Chondrocyte (in vitro differentiated cells): ENCODE results near the gene VPS41. TPM values are rescaled to one million over a fixed set of nuclear protein-coding genes. Genes with fewer than 3 reads are reported as not detected.

Source experiments
- DNase-seq: peaks from one replicate; pipeline ENCODE4 v3.0.0; 2021; ENCODE audit warnings: mixed read lengths, low spot score
- H3K27ac Mint-ChIP-seq: one replicate; pipeline ENCODE4 v1.8.0; 2021; ENCODE audit warnings: mild to moderate bottlenecking, moderate library complexity, mixed read lengths; ENCODE audit not compliant: unreplicated experiment
- H3K27me3 Mint-ChIP-seq: 2 replicates; pipeline ENCODE4 v1.8.0; 2021; ENCODE audit warnings: low read depth, mixed read lengths
- H3K36me3 Mint-ChIP-seq: 2 replicates; pipeline ENCODE4 v1.8.0; 2021; ENCODE audit warnings: low read depth, mixed read lengths
- H3K4me1 Mint-ChIP-seq: 2 replicates; pipeline ENCODE4 v1.8.0; 2021; ENCODE audit warnings: low read depth, mild to moderate bottlenecking, mixed read lengths
- H3K4me3 Mint-ChIP-seq: one replicate; pipeline ENCODE4 v1.8.0; 2021; ENCODE audit warnings: mild to moderate bottlenecking, moderate library complexity, mixed read lengths; ENCODE audit not compliant: unreplicated experiment
- H3K9me3 Mint-ChIP-seq: 2 replicates; pipeline ENCODE4 v1.8.0; 2021; ENCODE audit warnings: low read depth, mixed read lengths
- long read RNA-seq: library from polyadenylated mRNA; stranded (forward); transcript quantifications from one replicate; pipeline ENCODE4 v2.0.0, GENCODE V29; 2021
- total RNA-seq: library from RNA; stranded (reverse); gene quantifications from 3 replicates; pipeline ENCODE4 v1.2.1, GENCODE V29; 2021
- TF ChIP-seq, protein P1 (sequence below): fragments of 200-600 bp; sonication (generic); IDR thresholded peaks from 2 replicates; pipeline ENCODE4 v1.5.0; 2021; ENCODE audit warnings: antibody characterized with exemption, mild to moderate bottlenecking, moderate library complexity

VPS41 gene
- 83.9 to 108 TPM (median 84.0 TPM) in 3 replicates for total RNA-seq
- long read RNA-seq, full-length matches to known transcripts = 98 of 120 reads
- long read RNA-seq, partial matches to known transcripts = 4 of 120 reads
- long read RNA-seq, other reads (novel, unspliced or antisense) = 18 of 120 reads

- Mint-ChIP-seq H3K27me3 (no peaks in the 10 kb centered on the region), H3K4me1 (peaks cover 29% of the 10 kb centered on the region), H3K9me3 (no peaks in the 10 kb centered on the region), H3K36me3 (no peaks in the 10 kb centered on the region), H3K4me3 (peak within 1 kb of the TSS; percentile 98), H3K27ac (peak within 1 kb of the TSS; percentile 93)
- DNase-seq = no peak
- TF ChIP-seq, protein P1, sequence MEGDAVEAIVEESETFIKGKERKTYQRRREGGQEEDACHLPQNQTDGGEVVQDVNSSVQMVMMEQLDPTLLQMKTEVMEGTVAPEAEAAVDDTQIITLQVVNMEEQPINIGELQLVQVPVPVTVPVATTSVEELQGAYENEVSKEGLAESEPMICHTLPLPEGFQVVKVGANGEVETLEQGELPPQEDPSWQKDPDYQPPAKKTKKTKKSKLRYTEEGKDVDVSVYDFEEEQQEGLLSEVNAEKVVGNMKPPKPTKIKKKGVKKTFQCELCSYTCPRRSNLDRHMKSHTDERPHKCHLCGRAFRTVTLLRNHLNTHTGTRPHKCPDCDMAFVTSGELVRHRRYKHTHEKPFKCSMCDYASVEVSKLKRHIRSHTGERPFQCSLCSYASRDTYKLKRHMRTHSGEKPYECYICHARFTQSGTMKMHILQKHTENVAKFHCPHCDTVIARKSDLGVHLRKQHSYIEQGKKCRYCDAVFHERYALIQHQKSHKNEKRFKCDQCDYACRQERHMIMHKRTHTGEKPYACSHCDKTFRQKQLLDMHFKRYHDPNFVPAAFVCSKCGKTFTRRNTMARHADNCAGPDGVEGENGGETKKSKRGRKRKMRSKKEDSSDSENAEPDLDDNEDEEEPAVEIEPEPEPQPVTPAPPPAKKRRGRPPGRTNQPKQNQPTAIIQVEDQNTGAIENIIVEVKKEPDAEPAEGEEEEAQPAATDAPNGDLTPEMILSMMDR = peak; percentile 20
These were observed at the start of gene VPS41 for GRCh38 chr7:38908759-38909335. Gene VPS41 (minus strand): TSS chr7:38909191. CDS start chr7:38909174, 17 bp downstream.

DNA sequence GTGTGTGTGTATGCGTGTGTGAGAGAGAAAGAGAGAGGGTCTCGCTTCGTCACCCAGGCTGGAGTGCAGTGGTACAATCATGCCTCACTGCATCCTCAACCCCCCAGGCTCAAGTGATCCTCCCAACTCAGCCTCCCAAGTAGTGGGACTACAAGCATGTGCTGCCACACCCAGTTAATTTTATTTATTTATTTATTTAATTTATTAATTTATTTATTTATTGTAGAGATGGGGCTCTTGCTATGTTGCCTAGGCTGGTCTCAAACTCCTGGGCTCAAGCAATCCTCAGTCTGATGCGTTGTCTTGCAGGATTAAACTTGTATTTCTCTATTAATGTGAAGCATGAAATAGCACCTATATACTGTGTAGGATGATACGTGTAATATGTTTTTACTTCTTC, 46.9 kb upstream of the VPS41 start:
- no peak for DNase-seq
- no peaks in the 10 kb centered on the region for H3K36me3 Mint-ChIP-seq
- no peak overlapping the region for H3K27ac Mint-ChIP-seq
- no peak overlapping the region for H3K4me3 Mint-ChIP-seq
- no peaks in the 10 kb centered on the region for H3K9me3 Mint-ChIP-seq
- TF ChIP-seq, protein P1 = no peak
- H3K4me1 Mint-ChIP-seq = no peaks in the 10 kb centered on the region
- peaks cover 20% of the 10 kb centered on the region for H3K27me3 Mint-ChIP-seq

DNA sequence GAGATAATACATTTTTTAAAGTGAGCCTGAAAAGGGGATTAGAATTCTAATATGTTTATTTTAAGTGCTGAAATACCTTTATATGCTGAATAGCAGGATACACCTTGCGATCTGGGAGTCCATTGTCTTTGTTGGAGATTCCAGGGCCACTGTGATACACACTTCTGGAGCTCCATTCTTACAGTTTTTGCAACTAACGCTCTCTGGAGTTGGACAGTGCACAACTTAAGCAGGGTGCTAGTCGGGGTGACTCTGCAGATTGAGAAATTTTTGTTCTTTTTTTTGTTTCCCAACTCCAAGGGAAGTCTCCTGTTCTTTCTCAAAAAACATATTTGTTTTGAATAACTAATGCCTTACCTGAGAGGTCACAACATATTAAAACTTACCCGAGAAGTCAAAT, 45.0 kb upstream of the VPS41 start:
- no peak overlapping the region for H3K27ac Mint-ChIP-seq
- H3K9me3 Mint-ChIP-seq = no peaks in the 10 kb centered on the region
- peaks cover 17% of the 10 kb centered on the region for H3K27me3 Mint-ChIP-seq
- TF ChIP-seq, protein P1 = no peak
- no peak for DNase-seq
- no peak overlapping the region for H3K4me3 Mint-ChIP-seq
- no peaks in the 10 kb centered on the region for H3K36me3 Mint-ChIP-seq
- peaks cover 14% of the 10 kb centered on the region for H3K4me1 Mint-ChIP-seq

DNA sequence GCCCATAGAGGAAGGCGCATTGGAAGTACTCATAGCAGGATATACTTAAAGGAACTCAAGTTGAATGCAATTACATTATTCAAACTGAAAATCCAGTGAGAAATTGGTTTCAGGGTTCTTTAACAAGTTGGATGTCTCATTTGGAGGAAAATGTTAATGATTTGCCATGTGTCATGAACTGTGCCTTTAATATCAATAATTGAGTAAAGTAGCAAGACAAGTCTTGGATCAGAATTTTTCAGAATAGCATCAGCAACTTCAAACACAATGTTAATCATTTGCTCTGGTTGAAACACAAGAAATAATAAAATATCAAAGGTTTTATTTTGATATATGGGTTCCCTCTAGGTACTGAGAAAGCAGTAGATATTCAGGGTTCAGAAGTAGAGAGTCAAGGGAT, 44.2 kb upstream of the VPS41 start:
- Mint-ChIP-seq H3K27ac (no peak overlapping the region), H3K36me3 (no peaks in the 10 kb centered on the region), H3K4me1 (peaks cover 14% of the 10 kb centered on the region), H3K4me3 (no peak overlapping the region), H3K9me3 (no peaks in the 10 kb centered on the region), H3K27me3 (peaks cover 17% of the 10 kb centered on the region)
- DNase-seq = no peak
- TF ChIP-seq, protein P1 = no peak

- H3K4me3 Mint-ChIP-seq = no peak overlapping the region
- peaks cover 9% of the 10 kb centered on the region for H3K9me3 Mint-ChIP-seq
- H3K27ac Mint-ChIP-seq = no peak overlapping the region
- DNase-seq = no peak
- H3K36me3 Mint-ChIP-seq = no peaks in the 10 kb centered on the region
- H3K27me3 Mint-ChIP-seq = peaks cover 11% of the 10 kb centered on the region
- TF ChIP-seq, protein P1 = no peak
- peaks cover 14% of the 10 kb centered on the region for H3K4me1 Mint-ChIP-seq
These were observed 42.2 kb upstream of the VPS41 start for GRCh38 chr7:38951213-38951612.
